NCI-H187 treated with DMSO at 0.1 percent for 48 hours (cell line): Measurements from ENCODE around the gene CHD6.

Experiments
- DNase-seq: peaks from one replicate; lab custom pipeline; 2025; lab: John Stamatoyannopoulos, UW

CHD6 gene

DNA sequence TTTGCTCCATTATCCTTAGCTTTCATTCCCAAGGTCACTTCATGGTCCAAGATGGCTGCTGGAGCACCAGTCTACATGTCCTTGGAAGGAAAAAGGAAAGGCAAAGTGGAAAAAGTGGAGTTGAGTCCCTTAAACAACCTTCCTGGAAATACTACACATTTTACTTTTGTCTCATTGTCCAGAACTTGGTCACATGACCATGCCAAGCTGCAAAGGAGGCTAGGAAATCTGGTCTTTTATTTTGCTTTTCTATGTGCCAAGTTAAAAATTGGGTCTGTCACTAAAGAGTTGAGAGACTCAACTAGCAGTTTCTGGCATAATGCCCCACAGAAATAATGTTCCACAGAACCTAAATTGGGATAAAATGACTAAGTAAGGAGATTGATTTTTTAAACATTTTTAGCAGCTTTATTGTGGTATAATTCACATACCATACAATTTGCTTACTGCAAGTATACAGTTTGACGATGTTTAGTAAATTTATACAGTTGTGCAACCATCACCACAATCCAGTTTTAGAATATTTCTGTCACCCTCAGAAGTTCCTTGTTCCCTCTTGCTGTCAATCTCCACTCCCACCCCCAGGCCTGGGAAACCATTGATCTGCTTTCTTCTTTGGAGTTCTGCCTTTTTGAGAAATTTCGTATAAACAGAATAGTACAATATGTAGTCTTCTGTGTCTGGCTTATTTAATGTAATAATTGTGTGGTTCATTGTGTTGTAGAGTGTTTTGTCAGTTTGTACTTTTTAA, 5.6 kb upstream of the CHD6 start:
- DNase-seq, result no peak

DNA sequence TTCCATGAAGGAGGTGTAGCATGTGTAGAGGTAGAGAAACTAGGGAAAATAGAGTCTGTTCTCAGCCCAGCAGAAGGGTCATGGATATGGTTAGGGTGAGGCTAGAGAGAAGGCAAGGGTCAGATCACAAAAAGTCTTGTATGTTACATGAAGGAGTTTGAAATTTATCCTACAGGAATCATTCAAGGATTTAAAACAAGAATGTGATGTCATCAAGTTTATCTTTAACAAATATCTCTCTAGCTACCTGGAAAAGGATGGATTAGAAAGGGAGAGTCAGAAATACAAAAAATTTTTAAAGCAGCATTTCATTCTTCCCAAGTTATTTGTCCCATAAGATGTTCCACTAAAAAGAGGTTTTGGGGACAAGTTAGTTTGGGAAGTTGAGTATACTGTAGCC, 4.4 kb upstream of the CHD6 start:
- no peak for DNase-seq

DNA sequence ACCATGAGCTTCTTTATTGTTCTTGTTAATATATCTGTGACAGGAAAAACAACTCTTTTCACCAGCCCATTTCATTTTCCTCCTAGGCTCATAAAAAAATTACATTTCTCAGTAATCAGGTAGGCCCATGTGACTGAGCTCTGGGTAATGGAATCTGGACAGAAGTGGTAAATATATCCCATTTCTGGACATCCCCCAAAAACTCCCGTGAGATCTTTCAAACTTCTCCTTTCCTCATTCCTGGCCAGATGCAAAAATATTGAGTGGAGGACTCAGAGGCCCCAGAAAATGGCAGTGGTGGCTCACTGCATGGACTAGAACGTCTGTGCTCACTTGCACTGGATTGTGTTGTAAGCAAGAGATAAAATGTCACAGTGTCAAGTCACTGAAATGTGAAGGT, 3.8 kb upstream of the CHD6 start:
- DNase-seq, result no peak

DNA sequence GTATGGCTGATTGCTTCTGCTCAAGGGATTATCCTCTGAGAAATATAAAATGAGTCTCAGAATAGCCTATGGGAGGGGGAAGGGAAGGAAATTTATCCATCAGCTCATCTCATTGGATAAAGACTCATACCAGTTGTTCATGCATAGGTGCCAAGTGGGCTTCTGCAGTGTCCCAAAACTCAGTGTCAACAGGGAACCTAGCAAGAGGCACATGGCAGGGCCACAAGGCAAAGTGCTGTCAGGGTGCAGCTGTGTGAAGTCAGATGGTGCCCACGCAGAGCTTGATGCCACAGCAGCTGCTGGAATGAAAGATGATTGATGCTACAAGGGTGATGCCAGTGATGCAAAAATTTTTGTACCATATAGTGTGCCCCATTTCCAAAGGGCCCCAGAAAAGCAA, 3.2 kb upstream of the CHD6 start:
- DNase-seq, result no peak

DNA sequence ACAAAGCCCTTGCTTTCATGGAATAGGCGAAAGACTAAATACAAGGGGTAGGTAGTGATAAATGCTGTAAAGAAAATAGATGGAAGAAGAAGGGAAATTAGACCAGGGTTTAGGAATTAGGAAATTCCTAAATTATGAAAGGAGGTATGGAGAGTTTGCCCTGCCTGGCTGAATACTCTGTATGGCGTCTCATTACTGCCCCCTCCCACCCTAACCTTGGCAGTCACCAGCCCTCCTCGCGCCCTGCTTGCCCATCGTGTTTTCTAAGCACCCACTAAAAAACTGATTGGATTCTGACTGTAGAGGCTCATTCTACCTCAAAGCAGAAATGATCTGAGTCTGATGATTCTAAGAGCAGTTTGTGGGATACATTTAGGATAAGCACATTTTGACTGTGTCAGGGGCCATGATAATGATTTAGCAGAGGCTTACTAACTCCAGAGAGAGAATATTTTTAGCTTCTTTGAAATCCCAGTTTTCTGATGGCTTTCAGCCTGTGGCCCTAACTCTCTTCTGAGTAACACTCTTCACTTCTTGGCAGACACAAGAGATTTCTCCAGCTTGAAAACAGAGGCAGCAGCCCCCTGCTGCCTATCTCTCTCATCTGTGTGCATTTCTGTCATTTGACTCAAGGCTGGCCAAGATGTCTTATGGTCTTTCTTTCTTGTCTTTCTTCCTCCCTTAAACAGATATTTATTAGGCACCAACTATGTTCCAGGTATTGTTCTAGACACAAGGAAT, 1.4 kb upstream of the CHD6 start:
- DNase-seq, result no peak

DNA sequence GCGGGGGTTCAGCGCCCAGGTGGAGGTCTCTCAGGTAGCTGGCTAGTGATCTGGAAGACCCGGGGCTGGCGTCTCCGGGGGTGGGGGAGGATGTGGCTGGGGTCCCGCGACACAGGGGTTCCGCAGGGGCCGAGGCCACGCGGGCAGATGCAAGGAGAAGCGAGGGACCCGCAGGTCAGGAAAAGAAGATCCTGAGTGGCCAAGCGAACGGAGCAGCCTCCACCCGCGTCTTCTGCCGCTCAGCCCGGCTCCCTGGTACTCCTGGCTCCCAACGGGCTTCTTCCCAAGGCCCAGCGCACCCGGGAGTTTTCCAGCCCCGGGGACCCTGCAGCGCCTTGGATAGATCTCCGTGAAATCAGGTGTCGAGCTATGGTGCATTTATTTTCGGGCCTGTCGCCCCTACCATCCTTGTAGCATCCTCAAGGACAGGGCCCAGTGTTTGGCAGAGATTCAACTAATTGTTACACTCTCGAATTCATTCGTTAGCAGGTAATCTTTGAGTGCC, 682 bp upstream of the CHD6 start:
- DNase-seq, result no peak

DNA sequence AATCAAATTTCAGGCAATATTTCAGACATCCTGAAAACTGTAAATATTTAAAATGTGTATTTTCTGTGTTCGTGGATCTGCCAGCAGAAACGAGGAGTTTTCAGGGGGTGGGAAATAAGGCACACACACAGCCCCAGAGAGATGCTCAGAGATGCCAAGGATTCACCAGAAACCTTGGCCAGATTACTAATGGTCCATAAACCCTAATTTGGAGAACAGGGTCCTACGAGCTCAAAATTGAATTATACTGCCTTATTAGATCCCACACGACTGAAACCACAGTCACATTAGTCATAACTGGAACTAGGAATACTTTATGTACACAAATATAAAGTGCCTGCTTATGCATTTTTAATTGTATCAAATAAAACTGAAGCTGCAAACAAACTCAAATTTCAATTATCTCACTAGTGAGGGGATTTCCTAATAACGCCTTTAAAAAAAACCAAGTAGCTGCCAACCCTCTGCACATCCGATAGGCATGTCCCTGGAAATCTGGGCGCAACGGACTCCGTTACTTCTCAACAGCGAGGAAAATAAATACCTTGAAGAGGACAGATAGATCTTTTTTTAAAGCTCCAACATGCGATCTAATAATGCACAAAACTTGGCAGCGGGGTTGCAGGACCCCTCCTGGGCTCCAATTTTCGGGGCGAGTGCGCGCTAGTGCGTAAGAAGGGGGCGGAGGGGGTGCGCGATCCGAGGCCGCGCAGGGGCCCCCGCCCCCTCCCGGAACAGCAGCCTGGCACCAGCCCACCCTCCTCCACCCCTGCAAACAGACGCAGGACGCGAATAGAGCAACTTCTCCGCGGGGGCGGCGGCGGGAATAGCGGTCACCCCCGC, 897 bp downstream of the CHD6 start:
- DNase-seq, result no peak

DNA sequence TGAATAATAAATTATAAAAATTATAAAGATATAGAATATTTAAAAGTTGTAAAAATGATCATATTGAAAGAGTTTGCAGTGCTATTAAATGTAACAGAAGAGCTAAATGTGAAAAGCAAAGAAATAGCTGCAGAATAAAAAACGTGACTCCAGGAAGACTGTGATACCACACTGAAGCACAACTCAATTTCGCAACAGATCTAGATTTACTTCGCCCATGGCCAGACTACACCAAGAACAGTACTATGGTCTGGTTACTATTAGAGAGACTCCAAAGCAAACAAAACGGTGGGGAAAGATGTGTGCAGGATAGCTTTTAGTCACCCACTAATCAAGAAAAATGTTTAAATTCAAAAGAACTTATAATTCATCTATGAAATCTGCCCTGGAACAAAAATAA, 1.9 kb downstream of the CHD6 start:
- DNase-seq, result no peak

DNA sequence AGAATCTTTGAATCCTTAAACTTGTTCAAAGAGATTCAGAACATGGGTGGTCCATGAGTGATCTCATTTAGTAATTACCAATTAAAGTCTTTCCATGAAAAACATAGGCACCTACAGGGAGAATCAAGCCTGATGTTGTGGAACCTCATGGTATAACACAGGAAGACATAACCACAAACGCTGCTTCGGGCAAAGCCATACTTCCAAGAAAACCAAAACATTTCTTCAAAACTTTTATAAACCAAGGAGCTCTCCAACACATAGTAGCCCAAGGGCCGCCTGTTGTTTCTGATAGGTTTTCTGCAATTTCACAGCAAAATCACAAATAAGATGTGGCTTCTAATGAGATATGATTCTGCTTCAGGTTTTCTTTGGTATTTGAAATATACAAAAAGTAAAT, 2.5 kb downstream of the CHD6 start:
- no peak for DNase-seq

DNA sequence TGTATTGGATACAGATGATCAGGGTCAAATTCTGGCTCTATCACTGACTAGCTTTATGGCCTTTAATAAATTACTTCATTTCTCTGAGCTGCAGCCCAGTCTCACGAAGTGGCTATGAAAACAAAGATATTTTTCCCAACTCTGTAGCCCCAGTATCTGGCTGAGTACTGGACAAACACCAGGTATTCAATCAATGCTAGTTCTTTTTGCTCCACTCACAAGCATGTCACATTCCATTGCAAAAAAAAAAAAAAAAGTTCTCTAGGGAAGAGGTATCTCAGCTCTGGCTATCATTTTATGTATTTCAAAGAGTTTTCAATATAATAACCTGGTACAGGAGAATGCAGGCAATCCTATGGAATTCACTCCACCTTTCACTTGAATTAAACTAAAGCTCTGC, 3.1 kb downstream of the CHD6 start:
- no peak for DNase-seq

DNA sequence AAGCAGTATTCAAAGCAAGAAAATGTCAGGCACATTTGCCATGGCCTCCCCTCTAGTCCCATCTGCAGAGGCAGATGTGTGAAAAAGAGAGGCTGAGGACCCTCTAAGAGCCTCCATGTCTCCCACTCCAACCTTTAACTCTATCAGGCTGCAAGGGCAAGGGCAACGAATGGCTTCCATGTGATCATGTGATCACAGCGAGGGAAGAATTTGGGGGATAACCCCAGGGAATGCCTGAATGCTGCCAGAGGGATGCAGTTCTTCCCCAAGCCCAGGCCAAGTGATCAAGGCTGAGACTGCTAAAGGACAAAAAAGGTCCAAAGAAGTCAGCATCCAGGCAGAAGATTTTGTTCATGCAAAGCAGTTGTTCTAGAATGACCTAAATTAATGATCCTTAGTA, 4.9 kb downstream of the CHD6 start:
- DNase-seq, result no peak

DNA sequence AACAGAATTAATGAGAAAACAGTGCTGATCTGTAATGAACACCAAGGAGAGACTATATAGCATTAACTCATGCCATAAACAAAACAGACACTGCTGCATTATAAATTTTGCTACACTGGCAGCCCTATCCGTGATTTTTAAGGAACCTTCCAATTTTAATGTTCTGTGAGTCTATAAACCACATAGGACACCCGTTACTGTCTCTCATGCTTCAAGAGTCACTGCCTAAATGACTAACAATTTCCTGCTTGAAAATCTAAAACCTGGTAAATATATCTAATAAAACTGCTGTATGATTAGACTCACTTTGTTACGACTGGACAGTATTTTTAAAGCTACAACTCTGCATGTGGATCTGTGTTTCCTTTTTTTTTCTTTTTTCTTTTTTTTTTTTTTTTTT, 8.7 kb downstream of the CHD6 start:
- DNase-seq, result no peak

DNA sequence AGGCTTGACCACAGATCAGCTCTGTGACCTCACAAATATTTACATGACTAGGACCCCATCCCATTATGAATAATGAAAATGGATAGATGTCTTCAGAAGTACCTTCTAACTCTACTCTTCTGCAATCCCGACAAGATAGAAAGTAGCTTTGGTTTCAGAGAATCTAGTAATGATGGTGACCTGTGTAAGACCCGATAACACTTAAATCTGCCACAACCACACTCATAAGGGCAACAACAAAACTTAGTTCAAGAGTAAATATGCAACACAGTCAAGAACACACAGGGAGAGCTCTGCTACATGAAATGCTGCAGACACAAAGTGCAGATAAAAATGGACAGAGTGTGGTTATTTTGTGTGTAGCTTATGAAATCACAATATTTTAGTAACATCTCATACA, 9.6 kb downstream of the CHD6 start:
- DNase-seq, result no peak

DNA sequence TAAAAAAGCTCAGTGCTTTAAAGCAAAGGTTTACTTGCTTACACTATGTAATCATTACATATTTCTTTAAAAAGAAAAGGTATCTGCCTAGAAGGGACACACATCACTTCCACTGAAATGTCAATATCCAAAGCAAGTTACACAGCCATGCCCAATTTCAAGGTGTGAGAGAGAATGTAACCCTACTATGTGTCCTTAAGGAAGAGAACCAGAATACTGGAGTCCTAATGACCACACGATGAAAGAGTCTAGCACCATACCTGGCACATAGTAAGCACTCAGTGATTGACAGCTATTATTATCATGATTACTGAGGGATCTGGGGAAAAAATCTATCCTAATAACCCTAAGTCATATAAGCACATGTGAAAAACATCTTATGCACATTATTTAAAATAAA, 10.4 kb downstream of the CHD6 start:
- no peak for DNase-seq

DNA sequence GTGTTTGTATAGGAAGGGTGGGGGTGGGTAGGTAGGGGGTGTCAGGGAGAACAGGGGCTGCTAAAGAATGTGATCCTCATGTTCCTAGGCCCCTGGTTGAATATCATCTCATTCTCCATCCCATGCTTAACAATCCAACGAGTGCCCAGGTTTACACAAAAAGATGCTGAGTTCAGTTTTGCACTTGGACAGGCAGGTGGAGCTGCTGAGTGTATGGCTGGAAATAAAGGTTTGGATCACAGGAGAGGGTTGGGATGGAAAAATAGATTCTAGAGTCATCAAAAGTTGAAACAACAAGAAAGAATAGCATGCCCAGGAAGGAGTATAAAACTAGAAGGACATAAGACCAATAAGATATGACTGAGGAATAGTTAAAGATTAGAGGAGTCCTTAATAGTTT, 14.2 kb downstream of the CHD6 start:
- no peak for DNase-seq

DNA sequence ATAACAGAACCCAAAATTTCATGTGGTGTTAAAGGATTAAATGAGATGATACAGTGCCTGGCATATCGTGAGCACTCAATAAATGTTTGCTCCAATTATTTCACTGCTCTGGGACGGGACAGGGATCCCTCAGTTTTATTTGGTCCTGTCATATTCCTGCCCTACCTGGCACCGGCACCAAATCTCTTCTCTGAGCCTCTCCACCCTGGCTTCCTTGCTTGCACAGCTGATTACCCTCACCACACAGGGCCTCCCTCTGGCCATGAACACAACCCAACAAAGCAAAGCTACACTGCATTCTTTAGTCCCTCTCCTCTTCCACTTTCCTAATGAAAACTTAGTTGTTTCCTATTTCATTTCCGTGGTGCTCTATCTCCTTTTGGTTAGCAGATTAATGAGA, 16.4 kb downstream of the CHD6 start:
- DNase-seq, result no peak

DNA sequence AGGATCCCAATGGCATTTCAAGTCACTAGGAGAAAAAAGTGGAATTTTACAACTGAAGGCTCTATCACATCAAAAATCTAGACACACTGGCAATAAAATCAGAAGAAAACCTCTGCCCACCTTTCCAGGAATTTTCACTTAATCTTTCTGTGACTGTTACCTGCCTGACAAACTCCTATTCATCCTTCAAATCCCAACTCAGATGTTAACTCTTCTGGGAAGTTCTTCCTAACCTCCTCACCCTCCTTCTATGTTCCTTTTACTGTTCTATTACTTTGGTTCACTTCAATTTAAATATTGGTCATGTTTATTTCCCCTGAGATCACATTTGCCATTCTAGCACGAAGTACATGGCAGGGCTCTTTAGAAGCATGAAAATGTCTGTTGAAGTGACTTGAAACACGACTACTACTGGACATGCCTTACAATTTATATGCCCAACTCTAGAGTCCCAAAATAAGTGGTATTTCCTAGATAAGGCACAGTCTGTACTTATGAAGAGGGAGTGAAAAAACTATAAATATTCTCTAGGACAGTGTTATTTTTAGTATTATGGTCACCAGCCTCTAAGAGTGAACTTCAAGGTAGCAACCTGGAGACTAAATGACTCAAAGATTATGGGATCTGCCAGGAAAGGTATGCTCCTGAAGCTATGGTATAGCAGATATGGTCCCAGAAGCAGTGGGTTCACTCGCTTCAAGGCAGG, 17.1 kb downstream of the CHD6 start:
- no peak for DNase-seq

DNA sequence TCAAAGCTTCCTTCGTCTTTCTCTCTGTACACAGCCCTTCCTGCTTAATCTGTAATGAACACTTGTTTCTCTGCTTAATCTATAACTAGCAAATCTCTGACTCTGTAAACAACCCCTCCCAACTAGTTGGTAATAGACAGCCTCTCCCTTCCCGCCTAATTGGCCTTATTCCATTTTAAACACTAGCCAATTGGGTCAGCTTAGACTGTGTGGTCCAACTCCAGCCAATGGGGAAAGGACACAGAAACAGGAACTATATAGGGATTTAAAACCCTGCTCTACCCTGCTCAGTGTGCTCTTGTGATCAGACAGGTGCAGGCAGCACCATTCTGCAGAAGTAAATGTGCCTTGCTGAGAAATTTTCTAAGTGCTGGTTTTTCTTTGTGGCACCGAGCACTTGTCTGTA, 18.5 kb downstream of the CHD6 start:
- DNase-seq, result no peak

DNA sequence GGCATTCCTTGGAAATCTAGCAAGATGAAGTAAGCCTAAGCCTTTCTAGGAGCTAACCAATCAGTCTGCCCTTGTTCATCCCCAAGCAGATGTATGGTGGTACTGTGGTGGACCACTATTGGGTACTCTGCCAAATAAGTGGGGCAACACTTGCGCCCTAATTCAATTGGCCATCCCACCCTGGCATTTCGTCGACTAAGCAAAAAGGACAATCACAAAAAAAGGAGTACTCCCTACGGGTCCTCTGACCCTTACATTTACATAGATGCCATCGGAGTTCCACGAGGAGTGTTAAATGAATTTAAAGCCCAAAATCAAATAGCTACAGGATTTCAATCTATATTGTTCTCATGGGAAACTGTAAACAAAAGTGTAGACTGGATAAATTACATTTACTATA, 19.5 kb downstream of the CHD6 start:
- no peak for DNase-seq

DNA sequence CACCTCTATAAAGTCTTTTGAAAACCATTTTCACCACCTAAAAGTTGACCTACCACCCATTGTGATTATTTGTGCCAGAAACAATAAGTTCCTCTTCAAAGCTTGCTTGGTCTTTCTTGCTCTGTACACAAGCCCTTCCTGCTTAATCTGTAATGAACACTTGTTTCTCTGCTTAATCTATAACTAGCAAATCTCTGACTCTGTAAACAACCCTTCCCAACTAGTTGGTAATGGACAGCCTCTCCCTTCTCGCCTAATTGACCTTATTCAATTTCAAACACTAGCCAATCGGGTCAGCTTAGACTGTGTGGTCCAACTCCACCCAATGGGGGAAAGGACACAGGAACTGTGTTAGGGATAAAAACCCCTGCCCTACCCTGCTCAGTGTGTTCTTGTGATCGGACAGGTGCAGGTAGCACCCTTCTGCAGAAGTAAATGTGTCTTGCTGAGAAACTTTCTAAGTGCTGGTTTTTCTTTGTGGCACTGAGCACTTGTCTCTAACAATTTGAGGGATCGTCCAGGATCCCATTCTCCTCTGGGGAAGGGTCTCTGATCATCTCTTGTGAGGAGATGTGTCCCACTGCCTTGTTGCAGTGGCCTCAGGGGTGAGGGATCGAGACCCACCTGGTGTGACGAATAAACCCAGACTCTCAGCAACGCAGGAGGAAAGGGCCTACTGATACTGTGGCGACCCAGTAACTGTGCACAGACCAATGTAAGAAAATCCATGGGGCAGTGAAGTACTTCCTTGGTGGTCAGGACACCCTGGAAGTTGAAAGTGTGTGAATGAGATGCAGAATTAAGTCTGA, 23.5 kb downstream of the CHD6 start:
- DNase-seq, result no peak

DNA sequence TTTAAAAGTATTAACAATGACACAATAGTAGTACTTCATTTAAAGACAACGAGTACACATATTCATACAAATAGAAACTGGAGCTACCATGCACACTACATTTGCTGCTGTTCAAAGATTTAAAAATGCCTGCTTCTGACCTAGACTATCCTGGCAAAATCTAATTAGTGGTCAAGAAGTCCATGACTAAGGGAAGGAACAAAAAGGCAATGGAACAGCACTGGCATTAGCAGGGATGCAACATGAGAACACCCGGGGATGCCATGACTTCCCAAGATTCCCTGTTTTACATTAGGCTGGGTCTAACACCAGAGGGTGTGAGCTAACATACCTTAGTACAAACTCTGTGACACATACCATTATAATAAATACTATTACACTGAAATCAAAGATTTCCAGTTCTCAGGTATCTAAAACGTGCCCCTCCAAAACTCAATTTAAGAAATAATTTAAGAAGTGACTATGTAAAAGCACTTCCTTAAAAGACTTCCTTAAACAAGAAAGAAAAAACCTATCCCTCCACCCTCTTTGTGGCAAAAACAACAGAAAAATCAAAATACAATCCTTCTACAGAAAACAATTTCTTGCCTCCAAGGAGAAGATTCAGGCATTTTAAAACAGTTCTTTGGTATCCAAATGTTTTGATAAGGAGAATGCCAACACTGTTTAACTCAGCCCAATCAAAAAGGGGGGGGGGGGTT, 25.5 kb downstream of the CHD6 start:
- DNase-seq, result no peak
